ENCODE data around the gene TRIP13.
"Not testable (repeated sequence)": the region's sequence is repeated elsewhere in the genome, so short reads cannot be mapped to it uniquely, and the experiment has no call there.

The TRIP13 gene, protein sequence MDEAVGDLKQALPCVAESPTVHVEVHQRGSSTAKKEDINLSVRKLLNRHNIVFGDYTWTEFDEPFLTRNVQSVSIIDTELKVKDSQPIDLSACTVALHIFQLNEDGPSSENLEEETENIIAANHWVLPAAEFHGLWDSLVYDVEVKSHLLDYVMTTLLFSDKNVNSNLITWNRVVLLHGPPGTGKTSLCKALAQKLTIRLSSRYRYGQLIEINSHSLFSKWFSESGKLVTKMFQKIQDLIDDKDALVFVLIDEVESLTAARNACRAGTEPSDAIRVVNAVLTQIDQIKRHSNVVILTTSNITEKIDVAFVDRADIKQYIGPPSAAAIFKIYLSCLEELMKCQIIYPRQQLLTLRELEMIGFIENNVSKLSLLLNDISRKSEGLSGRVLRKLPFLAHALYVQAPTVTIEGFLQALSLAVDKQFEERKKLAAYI

DNA sequence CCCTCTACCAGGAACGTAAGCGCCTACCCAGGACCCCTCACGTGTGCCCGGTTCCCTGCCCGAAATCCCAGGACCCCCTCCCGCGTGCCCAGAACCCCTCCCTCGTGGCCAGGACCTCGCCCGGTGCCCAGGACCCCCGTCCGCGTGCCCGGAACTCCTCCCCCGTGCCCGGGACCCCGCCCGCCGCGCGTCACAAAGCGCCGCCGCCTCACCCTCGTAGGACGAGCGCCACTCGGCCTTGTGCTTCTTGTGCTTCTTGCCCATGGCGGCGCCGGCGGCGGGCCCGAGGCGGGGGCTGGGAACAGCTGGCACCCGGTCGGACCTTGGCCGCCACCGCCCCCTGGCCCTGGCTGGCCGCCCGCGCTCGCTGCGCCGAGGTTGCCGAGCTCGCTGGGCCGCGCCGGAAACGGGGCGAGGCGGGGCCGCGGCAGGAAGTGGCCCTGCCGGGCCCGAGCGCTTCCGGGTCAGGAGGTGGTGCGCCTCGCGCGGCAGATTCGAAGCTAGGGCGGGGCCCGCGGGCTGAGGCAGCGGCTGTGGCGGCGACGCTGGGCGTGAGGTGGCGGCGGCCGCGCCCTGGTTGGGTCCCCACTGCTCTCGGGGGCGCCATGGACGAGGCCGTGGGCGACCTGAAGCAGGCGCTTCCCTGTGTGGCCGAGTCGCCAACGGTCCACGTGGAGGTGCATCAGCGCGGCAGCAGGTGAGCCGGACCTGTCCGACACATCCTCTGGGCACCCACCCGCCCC lies at the start of gene TRIP13, which contains the start of gene BRD9:
TSS of gene TRIP13 (plus strand) at position 491 of the 743 bp plus-strand sequence. CDS start at position 606, 115 bp downstream.
TSS of gene BRD9 (minus strand) at position 408 of the 743 bp plus-strand sequence. CDS start at position 264, 144 bp downstream.
- peak within 1 kb of the TSS; percentile 82 to 90 (median 84) for H3K4me3 ChIP-seq
- peak within 1 kb of the TSS; percentile 88 to 99 (median 96) for H3K27ac ChIP-seq

DNA sequence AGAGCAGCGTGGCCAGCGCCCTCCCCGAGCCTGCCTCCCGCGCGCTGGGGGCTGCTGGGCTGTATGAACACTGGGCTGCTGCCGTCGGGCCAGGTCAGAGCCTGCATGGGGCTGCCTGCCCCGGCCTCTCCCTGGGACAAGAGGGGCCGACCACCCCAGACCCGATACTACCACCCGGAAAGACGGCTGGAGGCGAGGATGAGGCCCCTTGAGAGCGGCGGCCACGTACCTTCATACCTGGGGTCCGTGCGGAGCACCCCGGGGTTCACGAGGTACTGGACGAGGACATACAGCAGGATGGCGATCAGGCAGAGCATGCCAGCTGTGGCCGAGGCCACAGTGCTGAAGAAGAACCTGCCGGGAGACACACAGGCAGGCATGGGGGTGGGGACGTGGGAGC lies 49.3 kb upstream of the TRIP13 start:
- not testable (repeated sequence) for H3K27ac ChIP-seq

DNA sequence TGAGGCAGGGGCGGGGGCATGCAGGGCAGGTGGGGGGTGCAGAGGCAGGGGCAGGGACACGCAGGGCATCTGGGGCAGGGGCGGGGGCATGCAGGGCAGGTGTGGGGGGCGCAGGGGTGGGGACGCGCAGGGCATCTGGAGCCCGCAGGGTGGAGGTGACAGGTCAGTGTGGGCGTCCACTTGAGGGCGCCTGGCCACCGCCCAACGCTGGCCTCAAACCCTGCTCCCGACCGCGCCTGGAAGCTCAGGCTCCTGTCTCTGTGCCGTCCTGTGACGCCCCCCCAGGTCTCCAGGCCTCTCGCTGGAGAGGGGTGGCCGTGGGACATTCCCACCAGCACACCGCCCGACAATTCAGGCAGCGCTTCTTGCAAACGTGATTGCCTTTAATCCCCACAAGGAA lies 48.8 kb upstream of the TRIP13 start:
- not testable (repeated sequence) for H3K4me3 ChIP-seq, H3K27ac ChIP-seq

More for the DNA sequence above, 49.3 kb upstream of the TRIP13 start:
- H3K4me3 ChIP-seq, result not testable (repeated sequence)

DNA sequence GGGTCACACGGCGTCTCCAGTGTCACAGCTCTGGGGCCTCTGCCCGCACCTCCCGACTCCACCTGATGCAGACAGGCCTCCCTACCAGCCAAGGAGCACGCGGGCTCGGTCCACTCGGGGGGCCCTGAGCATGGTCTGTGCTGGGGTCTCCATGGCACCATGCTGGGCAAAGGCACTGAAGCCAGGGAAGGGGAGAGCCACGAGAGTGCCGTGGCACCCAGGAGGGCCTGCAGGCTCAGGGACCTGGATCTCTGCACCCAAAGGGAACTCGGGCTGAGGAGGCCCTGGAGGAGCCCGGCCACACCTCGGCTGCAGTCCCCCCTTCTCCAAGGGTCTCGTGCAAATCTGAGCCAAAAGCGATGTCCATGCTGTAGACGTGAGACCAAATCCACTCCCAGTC lies 48.3 kb upstream of the TRIP13 start:
- H3K4me3 ChIP-seq, H3K27ac ChIP-seq: not testable (repeated sequence)

DNA sequence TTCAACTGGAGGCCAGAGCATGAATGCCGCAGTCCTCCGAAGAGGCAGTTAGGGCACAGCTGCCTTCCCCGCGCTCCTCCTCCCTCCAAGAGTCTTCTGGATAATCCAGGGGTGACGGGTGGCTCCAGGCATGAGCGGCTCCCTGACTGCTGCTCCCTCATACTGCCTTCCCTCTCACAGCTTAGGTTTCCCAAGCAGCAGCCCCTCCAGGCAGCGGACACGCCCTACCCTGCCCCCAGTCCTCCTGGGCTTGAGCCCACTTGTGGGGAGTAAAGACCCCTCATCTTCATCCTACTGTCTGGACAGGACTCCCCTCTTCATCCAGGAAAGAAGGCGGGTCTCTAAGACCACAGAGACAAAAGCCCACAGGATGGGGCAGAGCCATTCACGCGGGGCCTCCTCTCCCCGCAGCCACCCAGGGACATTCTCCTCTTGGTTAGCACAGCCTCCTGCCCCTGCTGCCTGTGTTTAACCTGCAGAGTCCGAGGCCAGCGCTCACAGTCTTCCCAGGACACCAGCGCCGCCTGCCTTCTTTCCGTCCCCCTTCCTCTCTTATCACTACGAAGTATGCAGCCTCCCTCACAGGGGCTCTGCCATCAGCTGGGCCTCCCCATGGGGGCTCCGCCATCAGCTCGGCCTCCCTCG lies 47.5 kb upstream of the TRIP13 start:
- not testable (repeated sequence) for H3K27ac ChIP-seq, H3K4me3 ChIP-seq

DNA sequence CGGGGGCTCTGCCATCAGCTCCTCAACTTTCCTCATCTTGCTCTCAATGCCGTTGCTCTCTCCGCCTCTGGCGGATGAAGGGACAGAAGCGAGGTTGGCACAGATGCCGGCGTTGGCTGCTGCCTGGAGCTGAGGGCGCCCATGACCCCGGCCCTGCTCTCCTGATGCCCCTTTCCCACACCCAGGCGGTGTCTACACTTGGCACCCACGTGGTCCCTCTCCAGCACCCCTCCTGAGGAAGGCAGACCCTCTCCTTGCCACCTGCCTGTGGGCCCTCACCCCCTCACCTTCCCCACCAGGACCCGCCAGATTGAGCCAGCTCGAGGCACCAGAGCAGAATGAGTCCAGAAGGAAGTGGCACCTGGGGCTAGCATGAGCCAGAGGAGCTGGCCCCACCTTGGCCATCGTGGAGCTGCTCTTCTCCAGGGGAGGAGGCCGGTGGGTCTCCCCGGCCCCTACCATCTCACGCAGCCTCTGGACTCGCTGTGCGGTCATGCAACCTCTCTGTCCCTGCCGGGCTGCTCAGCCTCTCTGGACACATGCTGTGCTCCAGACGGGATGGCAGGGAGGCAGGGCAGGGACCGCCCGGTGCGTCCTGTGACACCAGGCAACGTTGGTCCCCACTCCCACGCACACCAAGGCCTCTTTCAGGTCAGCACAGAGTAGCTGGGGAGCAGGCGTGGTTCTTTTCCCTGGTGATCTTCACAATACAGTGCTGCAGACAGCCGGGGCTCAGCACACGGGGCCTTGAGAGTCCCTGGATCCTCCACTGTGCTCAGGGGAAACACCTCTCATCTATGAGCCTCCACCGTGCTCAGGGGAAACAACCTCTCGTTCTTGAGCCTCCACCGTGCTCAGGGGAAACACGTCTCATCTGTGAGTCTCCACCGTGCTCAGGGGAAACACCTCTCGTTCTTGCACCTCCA lies 46.7 kb upstream of the TRIP13 start:
- H3K4me3 ChIP-seq, H3K27ac ChIP-seq: not testable (repeated sequence)

DNA sequence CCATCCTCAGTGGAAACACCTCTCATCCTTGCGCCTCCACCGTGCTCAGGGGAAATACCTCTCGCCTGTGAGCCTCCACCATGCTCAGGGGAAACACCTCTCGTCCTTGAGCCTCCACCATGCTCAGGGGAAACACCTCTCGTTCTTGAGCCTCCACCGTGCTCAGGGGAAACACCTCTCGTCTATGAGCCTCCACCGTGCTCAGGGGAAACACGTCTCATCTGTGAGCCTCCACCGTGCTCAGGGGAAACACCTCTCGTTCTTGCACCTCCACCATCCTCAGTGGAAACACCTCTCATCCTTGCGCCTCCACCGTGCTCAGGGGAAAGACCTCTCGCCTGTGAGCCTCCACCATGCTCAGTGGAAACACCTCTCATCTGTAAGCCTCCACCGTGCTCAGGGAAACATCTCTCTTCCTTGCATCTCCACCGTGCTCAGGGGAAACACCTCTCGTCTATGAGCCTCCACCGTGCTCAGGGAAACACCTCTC lies 46.0 kb upstream of the TRIP13 start:
- H3K4me3 ChIP-seq, H3K27ac ChIP-seq: not testable (repeated sequence)

DNA sequence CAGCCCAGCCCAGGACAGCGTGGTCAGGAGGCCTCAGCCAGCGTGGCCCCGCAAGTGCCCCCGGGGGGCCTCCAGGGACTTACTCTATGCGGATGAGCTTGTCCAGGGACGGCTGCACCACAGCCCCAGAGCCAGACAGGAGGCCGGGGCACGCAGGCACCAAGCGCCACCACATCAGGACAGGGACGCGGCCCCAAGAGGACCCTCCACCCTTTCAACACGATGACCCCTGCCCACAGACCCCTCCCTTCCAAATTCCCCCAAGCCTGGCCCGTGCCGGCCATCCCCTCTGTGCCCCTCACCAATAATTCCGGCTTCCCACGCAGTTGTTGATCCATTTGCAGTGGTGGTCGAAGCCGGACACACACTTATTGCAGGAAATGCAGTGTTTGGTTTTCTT lies 45.5 kb upstream of the TRIP13 start:
- not testable (repeated sequence) for H3K27ac ChIP-seq

DNA sequence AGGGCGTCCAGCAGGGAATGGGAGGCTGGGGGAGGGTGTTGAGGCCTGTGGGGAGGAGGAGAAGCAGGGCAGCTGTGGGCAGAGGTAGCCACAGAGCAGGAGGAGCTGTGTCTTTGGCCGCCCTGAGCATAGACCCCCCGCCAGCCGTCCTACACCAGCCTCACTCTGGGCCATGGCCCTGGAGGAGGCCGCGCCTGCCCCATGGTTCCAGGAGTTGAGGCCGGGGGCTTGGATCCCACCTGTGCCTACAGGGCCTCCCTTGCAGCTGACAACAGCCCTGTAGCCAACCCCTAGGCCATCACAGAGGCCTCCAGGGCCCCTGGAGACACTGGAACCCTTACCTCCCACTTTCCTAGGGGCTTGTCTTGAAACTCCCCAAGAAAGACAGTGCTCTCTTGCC lies 44.9 kb upstream of the TRIP13 start:
- not testable (repeated sequence) for H3K4me3 ChIP-seq, H3K27ac ChIP-seq

More for the DNA sequence above, 45.5 kb upstream of the TRIP13 start:
- not testable (repeated sequence) for H3K4me3 ChIP-seq

DNA sequence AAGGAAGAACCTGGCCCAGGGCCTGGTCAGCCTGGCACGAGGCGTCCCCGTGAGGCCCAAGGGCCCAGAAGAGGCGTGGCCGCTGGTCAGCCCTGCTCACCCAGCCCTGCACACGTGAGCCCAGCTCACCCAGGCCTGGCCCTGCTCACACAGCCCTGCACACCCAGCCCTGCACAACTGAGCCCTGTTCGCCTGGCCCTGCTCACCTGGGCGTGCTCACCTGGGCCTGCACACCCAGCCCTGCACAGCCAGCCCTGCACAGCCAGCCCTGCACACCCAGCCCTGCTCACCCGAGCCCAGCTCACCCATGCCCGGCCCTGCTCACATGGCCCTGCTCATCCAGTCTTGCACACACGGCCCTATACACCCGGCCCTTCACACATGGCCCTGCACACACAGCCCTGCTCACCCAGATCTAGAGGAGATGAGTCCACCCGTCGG lies 44.0 kb upstream of the TRIP13 start:
- no peak overlapping the region for H3K4me3 ChIP-seq
- no peak overlapping the region for H3K27ac ChIP-seq

DNA sequence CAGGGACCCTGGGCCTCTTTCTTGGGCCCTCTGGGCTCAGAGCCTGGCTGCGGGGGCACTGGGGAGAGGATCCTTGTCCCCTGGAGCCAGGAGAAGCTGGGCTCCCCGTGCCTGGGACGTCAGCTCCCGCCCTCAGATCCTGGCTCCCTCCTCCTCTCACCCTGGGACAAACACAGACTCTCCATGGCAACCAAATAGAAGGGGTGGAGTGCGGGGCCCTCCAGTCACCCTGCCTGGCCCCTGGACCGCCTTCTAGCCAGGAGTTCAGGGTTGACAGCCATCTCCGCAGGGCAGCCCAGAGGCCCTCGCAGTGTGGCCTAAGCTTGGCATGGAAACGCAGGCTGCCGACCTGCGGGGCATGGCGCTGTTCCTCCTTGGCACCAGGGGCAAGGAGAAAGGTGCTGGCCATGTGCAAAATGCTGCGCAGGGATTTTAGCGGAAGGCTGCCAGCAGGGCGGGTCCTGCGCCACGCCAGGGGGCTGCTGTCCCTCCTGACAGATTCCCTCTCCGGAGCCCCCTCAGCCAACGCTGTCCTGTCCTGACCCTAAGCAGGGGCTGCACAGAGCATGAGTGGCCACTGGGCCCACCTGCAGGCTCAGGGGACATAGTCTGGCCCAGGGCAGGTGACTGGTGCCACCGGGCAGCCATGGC lies 42.9 kb upstream of the TRIP13 start:
- Histone ChIP-seq H3K27ac (peak overlapping the region in 1 of 21 experiments; percentile 25), H3K4me3 (no peak overlapping the region)

DNA sequence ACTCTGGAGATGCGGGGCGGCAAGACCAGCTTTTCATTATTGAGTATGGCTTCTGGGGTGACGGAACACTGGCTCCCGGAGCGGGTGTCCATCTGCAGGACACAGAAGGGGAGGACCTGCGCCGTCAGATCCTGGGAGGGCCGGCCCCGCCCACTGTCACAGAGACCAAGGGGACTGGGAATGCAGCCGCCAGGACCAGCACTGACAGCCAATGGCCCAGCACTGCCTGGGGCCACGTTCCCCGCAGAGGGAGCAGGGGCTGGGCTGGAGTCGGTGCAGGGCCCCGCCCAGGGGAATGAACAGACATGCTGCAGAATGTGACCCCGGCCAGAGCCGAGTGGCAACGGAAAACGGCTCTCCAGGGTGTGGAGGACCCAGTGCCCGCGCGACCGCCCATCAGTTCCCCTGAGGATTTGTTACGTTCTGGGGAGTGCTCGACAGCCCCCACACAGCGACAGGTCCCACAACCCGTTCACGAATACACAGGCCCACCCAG lies 42.1 kb upstream of the TRIP13 start, which contains the start of gene ZDHHC11:
TSS of gene ZDHHC11 (minus strand) at position 476 of the 496 bp plus-strand sequence. CDS start at position 92, 384 bp downstream.
- Histone ChIP-seq H3K27ac (no peak within 1 kb of the TSS), H3K4me3 (no peak within 1 kb of the TSS)

DNA sequence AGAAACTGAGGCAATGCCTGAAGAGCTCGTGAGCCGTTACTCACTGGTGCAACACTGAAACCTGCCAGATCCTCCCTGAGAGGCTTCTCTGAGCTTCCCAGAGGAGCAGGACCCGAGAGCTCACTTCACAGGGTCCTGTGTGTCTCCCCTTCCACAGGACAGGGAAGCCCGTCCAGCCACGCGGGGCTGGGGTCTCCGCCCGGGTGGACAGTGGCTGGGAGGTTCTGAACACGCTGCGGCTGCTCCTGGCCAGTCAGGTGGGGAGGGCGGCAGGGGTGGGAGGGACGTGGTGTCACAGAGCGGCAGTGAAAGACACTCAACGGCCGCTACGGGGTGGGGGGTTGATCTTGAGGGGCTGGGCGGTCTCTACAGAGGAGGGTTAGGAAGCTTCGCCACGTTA lies 41.6 kb upstream of the TRIP13 start:
- H3K4me3 ChIP-seq, result no peak overlapping the region
- no peak overlapping the region for H3K27ac ChIP-seq

DNA sequence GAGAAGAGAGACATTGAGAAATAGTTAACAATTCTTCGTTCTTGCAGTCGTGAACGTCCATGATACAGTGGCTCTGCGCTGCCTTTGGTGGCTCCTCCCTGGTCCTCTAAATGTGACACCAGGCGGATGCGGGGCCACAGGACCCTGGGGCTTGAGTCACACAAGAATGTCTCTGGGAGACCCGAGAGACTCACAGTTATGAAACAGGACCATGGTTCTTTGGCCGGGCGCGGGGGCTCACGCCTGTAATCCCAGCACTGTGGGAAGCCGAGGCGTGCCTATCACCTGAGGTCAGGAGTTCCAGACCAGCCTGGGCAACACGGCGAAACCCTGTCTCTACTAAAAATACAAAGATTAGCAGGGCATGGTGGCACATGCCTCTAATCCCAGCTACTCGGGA lies 41.1 kb upstream of the TRIP13 start:
- Histone ChIP-seq H3K27ac (no peak overlapping the region), H3K4me3 (no peak overlapping the region)

DNA sequence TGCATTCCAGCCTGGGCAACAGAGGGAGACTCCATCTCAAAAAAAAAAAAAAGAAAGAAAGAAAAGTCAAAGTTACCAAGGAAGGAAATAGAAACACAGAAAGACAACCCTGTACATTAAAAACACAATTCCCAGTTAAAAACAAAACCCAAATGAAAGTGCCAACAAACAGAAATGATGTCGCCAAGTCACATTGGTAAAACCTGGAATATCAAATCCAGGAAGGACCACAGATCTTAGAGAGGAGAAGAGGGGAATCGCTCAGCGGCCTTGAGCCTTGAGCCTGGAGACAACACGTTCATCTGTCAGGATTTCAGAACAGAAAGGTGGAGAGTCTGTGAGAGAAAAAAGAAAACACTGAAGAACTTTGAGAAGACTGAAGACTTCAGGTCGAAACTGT lies 40.7 kb upstream of the TRIP13 start:
- H3K27ac ChIP-seq, result no peak overlapping the region
- no peak overlapping the region for H3K4me3 ChIP-seq

DNA sequence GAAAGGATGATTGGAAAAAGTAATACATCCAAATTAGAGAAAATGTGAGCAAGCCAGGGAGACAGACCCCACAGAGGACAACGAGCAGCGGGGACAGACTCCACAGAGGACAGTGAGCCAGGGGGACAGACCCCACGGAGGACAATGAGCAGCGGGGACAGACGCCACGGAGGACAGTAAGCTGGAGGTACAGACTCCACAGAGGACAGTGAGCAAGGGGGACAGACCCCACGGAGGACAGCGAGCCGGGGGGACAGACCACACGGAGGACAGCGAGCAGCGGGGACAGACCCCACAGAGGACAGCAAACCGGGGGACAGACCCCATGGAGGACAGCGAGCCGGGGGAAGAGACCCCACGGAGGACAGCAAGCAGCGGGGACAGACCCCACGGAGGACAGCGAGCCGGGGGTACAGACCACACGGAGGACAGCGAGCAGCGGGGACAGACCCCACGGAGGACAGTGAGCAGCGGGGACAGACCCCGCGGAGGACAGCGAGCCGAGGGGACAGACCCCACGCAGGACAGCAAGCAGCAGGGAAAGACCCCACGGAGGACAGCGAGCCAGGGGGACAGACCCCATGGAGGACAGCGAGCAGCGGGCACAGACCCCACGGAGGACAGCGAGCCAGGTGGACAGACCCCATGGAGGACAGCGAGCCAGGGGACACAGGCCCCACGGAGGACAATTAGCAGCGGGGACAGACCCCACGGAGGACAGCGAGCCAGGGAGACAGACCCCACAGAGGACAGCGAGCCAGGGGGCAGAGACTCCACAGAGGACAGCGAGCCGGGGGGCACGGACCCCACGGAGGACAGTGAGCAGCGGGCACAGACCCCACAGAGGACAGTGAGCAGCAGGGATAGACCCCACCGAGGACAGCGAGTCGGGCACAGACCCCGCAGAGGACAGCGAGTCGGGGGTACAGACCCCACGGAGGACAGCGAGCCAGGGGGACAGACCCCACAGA lies 40.0 kb upstream of the TRIP13 start:
- H3K27ac ChIP-seq, result no peak overlapping the region
- no peak overlapping the region for H3K4me3 ChIP-seq

DNA sequence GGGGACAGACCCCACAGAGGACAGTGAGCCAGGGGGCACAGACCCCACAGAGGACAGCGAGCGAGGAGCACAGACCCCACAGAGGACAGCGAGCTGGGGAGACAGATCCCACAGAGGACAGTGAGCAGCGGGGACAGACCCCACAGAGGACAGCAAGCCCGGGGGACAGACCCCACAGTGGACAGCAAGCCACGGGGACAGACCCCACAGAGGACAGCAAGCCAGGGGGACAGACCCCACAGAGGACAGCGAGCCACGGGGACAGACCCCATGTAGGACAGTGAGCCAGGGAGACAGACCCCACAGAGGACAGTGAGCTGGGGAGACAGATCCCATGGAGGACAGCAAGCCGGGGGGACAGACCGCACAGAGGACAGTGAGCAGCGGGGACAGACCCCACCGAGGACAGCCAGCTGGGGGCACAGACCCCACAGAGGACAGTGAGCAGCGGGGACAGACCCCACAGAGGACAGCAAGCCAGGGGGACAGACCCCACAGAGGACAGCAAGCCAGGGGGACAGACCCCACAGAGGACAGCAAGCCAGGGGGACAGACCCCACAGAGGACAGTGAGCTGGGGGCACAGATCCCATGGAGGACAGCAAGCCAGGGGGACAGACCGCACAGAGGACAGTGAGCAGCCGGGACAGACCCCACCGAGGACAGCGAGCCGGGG lies 39.1 kb upstream of the TRIP13 start:
- H3K4me3 ChIP-seq, H3K27ac ChIP-seq: not testable (repeated sequence)
